ENCODE results near the gene SCGN. TPM values are rescaled to one million over a fixed set of nuclear protein-coding genes. Genes with fewer than 3 reads are reported as not detected.

Gene SCGN
- total RNA-seq, 1 donor from 2014 or later: not detected

DNA sequence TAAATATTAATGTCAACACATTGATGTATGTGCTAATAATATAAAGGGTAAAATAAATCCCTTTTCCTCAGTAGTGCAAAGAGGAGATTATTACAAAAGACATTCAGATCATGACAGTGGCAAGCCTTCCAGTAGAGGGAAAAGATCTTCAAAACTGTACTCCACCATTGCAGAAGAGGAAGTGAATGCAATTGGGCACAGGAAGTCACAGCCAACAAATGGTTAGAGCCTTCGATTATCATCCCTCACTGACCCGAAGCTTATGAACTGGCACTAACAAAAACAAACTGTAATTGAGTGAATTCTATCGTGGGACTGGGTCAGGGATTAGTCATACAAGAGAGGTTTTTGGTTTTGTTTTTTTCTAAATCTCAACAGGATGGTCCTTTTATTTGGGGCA lies 39.3 kb upstream of the SCGN start:
- Mint-ChIP-seq H3K27ac (no peak overlapping the region), H3K4me3 (no peak overlapping the region), H3K9me3 (no peaks in the 10 kb centered on the region), H3K4me1 (peaks cover 4% of the 10 kb centered on the region), H3K27me3 (ENCODE audit: low read depth) (no peaks in the 10 kb centered on the region), H3K36me3 (peaks cover 4% of the 10 kb centered on the region)
- DNase-seq (ENCODE audit: low spot score in 2 of 2, unreplicated experiment in 2 of 2): no peak
- TF ChIP-seq, protein P1, sequence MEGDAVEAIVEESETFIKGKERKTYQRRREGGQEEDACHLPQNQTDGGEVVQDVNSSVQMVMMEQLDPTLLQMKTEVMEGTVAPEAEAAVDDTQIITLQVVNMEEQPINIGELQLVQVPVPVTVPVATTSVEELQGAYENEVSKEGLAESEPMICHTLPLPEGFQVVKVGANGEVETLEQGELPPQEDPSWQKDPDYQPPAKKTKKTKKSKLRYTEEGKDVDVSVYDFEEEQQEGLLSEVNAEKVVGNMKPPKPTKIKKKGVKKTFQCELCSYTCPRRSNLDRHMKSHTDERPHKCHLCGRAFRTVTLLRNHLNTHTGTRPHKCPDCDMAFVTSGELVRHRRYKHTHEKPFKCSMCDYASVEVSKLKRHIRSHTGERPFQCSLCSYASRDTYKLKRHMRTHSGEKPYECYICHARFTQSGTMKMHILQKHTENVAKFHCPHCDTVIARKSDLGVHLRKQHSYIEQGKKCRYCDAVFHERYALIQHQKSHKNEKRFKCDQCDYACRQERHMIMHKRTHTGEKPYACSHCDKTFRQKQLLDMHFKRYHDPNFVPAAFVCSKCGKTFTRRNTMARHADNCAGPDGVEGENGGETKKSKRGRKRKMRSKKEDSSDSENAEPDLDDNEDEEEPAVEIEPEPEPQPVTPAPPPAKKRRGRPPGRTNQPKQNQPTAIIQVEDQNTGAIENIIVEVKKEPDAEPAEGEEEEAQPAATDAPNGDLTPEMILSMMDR (IDR thresholded peaks at IDR 0.05; ENCODE audit: unreplicated experiment): no peak

DNA sequence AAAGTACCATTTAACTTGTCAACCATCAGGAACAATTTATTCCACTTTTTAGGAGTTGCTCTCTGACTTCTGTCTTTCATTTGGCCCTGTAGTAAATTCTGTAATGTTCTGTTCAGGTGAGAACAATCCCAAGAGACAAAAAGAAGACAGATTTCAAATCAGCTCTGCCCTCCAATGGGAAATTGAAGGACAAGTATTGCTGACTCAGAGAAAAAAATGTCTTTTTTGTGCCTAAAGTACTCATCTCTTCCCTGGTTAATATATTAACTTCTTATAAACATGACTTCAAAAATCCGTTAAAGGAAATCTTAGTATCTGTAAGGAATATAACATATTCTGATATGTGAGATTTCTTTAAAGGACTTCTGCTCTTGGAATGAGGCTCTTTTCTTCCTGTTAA lies 38.6 kb upstream of the SCGN start:
- no peak for DNase-seq (ENCODE audit: low spot score in 2 of 2, unreplicated experiment in 2 of 2)
- H3K4me1 Mint-ChIP-seq: peaks cover 4% of the 10 kb centered on the region
- H3K4me3 Mint-ChIP-seq: no peak overlapping the region
- H3K36me3 Mint-ChIP-seq: peaks cover 3% of the 10 kb centered on the region
- TF ChIP-seq, protein P1 (IDR thresholded peaks at IDR 0.05; ENCODE audit: unreplicated experiment): no peak
- H3K27me3 Mint-ChIP-seq (ENCODE audit: low read depth): no peaks in the 10 kb centered on the region
- no peaks in the 10 kb centered on the region for H3K9me3 Mint-ChIP-seq
- H3K27ac Mint-ChIP-seq: no peak overlapping the region

DNA sequence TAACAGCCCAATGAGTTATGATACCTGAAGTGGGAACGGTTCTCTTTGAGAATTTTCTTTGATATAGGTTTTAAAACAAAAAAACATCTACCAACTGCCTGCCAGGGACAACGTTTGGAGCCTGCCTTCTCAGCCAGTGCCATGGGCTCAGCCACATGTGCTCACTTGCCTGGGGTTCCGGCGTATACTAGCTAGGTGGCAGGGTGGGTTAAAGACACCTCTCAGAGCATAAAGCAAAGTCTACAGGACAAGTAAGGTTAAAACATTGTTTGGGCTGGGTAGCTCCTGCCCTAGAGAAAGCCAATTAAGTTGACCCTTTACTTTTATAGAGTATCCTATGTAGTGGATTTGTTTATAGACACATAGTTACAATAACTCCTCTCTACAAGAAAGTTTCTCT lies 38.0 kb upstream of the SCGN start:
- H3K27me3 Mint-ChIP-seq (ENCODE audit: low read depth): no peaks in the 10 kb centered on the region
- H3K27ac Mint-ChIP-seq: no peak overlapping the region
- H3K4me1 Mint-ChIP-seq: peaks cover 4% of the 10 kb centered on the region
- H3K36me3 Mint-ChIP-seq: peaks cover 3% of the 10 kb centered on the region
- TF ChIP-seq, protein P1 (IDR thresholded peaks at IDR 0.05; ENCODE audit: unreplicated experiment): no peak
- H3K9me3 Mint-ChIP-seq: no peaks in the 10 kb centered on the region
- no peak overlapping the region for H3K4me3 Mint-ChIP-seq
- no peak for DNase-seq (ENCODE audit: low spot score in 2 of 2, unreplicated experiment in 2 of 2)

DNA sequence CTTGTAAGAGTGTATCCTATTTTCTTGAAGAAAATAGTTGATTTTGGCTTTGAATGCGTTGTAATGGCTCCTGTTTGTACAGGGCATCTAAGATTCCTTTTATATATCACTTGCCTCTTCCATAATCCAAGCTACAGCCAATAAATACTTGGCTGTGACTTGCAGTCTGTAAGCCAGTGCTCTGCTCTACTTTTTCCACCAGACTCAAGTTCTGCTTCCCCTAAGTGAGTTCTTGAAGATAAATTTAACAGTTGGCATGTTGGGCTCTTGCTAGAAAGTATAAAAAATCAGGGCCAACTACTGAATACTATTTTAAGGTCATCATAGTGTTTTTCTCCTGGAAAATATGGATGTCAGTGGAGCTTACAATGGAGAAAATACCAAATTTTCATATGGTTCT lies 36.5 kb upstream of the SCGN start:
- no peak for DNase-seq (ENCODE audit: low spot score in 2 of 2, unreplicated experiment in 2 of 2)
- Mint-ChIP-seq H3K36me3 (no peaks in the 10 kb centered on the region), H3K27me3 (ENCODE audit: low read depth) (no peaks in the 10 kb centered on the region)

DNA sequence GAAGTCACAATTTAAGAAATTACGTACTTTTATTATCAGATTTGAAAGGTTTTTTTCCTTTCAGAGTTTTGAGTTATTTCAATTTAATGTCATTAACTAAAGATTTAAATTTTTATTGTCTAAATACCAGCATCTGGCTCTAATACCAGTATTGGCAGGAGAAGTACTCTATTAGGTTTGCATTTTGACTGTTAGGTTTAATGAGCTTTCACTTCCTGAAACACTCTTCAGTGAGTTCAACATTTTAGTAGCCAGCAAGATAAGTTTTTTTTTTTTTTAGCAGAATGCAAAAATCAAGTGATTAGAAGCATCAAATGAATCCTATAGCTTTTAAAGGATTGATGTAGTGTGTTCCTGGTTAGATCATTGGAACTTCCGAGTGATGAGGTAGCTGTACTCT lies 34.0 kb upstream of the SCGN start:
- no peaks in the 10 kb centered on the region for H3K4me1 Mint-ChIP-seq
- TF ChIP-seq, protein P1 (IDR thresholded peaks at IDR 0.05; ENCODE audit: unreplicated experiment): no peak
- no peak overlapping the region for H3K27ac Mint-ChIP-seq
- no peak for DNase-seq (ENCODE audit: low spot score in 2 of 2, unreplicated experiment in 2 of 2)
- no peaks in the 10 kb centered on the region for H3K9me3 Mint-ChIP-seq
- H3K4me3 Mint-ChIP-seq: no peak overlapping the region
- H3K36me3 Mint-ChIP-seq: no peaks in the 10 kb centered on the region
- H3K27me3 Mint-ChIP-seq (ENCODE audit: low read depth): no peaks in the 10 kb centered on the region

More for the DNA sequence above, 36.5 kb upstream of the SCGN start:
- TF ChIP-seq, protein P1 (IDR thresholded peaks at IDR 0.05; ENCODE audit: unreplicated experiment): no peak
- H3K9me3 Mint-ChIP-seq: no peaks in the 10 kb centered on the region
- H3K27ac Mint-ChIP-seq: no peak overlapping the region
- peaks cover 4% of the 10 kb centered on the region for H3K4me1 Mint-ChIP-seq
- no peak overlapping the region for H3K4me3 Mint-ChIP-seq

DNA sequence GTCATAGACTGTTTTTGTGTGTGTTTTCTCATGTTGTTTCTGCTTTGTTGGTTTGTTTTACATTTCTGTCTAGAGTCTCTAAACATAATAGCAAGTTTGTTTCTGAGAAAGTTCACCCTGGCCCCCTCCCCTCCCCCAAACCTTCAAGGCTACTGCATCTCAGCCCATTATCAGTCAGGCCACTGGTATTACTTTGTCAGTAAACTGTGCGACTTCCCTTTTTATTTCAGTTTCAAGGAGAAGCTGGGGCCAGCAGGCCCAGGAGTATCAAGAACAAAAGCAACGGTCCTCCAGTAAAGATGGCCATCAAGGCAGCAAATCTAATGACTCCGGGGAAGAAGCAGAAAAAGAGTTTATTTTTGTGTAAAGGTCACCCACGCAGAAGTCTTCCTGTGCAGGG lies 32.8 kb upstream of the SCGN start:
- Mint-ChIP-seq H3K36me3 (no peaks in the 10 kb centered on the region), H3K27ac (no peak overlapping the region), H3K4me1 (peaks cover 3% of the 10 kb centered on the region), H3K27me3 (ENCODE audit: low read depth) (no peaks in the 10 kb centered on the region), H3K4me3 (no peak overlapping the region), H3K9me3 (no peaks in the 10 kb centered on the region)
- TF ChIP-seq, protein P1 (IDR thresholded peaks at IDR 0.05; ENCODE audit: unreplicated experiment): no peak
- DNase-seq (ENCODE audit: low spot score in 2 of 2, unreplicated experiment in 2 of 2): no peak

Data from mesothelial cell of epicardium (in vitro differentiated cells).